ENCODE results near the gene VTN.

DNA sequence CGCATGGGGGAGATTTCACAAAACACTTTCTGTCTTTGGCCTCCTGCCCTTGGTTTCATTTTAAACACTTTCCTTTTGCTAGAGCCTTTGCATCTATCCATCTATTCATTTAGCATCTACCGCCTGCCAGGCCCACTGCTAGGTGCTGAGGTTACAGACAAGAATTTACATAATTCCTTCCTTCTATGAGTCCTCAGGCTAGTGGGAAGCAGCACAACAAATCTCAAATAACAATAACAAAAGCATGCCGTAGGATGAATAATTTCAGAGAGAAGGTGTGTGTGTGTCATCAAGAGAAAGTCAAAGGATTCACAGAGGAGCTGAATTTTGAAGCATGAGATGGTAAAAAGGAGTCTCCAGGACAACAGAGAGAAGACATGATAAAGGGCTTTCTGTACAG is 42.0 kb upstream of the VTN start:
- TF ChIP-seq POLR2A (IDR thresholded peaks at IDR 0.05) = no peak
- no peak for TF ChIP-seq POLR2AphosphoS5 (IDR thresholded peaks at IDR 0.05)

Measured in prostate gland (tissue), 1 donor.